H9 (cell line): ENCODE data around the gene FUCA1. TPM values are rescaled to one million over a fixed set of nuclear protein-coding genes. Genes with fewer than 3 reads are reported as not detected.

Experiments
- DNase-seq: peaks from one replicate; pipeline ENCODE4 v3.0.0-alpha.2; 2017
- H2AFZ ChIP-seq: one replicate; pipeline ENCODE4 v1.6.1; 2013; ENCODE audit warnings: mild to moderate bottlenecking, low read length, control low read depth, moderate library complexity
- H2AK5ac ChIP-seq: 2 replicates; pipeline ENCODE4 v1.6.1; 2013; ENCODE audit warnings: low read length, control low read depth, mixed read lengths; ENCODE audit not compliant: insufficient read length
- H2BK120ac ChIP-seq: one replicate; pipeline ENCODE4 v1.6.1; 2013; ENCODE audit warnings: low read depth, mild to moderate bottlenecking, low read length, control low read depth, inconsistent platforms; ENCODE audit not compliant: poor library complexity, severe bottlenecking
- H2BK12ac ChIP-seq: 2 replicates; pipeline ENCODE4 v1.6.1; 2013; ENCODE audit warnings: low read length, control low read depth, mixed read lengths, low read depth; ENCODE audit not compliant: insufficient read length
- H2BK15ac ChIP-seq: 2 replicates; pipeline ENCODE4 v1.6.1; 2013; ENCODE audit warnings: low read depth, low read length, control low read depth
- H2BK20ac ChIP-seq: one replicate; pipeline ENCODE4 v1.6.1; 2013; ENCODE audit warnings: low read depth, mild to moderate bottlenecking, low read length, control low read depth, inconsistent platforms; ENCODE audit not compliant: poor library complexity, severe bottlenecking
- H2BK5ac ChIP-seq: 2 replicates; pipeline ENCODE4 v1.6.1; 2013; ENCODE audit warnings: low read length, control low read depth, mixed read lengths; ENCODE audit not compliant: insufficient read length
- H3K14ac ChIP-seq: 2 replicates; pipeline ENCODE4 v1.6.1; 2013; ENCODE audit warnings: low read length, control low read depth; ENCODE audit not compliant: insufficient read depth
- H3K18ac ChIP-seq: 2 replicates; pipeline ENCODE4 v1.6.1; 2013; ENCODE audit warnings: low read depth, mild to moderate bottlenecking, mixed read lengths, low read length, control low read depth; ENCODE audit not compliant: insufficient read length
- H3K23ac ChIP-seq: 2 replicates; pipeline ENCODE4 v1.6.1; 2013; ENCODE audit warnings: low read length, control low read depth, mixed read lengths, low read depth; ENCODE audit not compliant: insufficient read length
- H3K23me2 ChIP-seq: 2 replicates; pipeline ENCODE4 v1.6.1; 2013; ENCODE audit warnings: low read depth, mild to moderate bottlenecking, mixed read lengths, low read length, control low read depth; ENCODE audit not compliant: insufficient read length, poor library complexity, severe bottlenecking
- H3K27ac ChIP-seq: 2 replicates; pipeline ENCODE4 v1.5.1; 2013; ENCODE audit warnings: low read length, control low read depth, mixed read lengths, low read depth; ENCODE audit not compliant: insufficient read length
- H3K27me3 ChIP-seq: 2 replicates; pipeline ENCODE4 v1.6.1; 2013; ENCODE audit warnings: low read length, control low read depth, inconsistent platforms; ENCODE audit not compliant: insufficient read depth
- H3K4ac ChIP-seq: 2 replicates; pipeline ENCODE4 v1.6.1; 2013; ENCODE audit warnings: low read depth, mild to moderate bottlenecking, control low read depth, inconsistent platforms, low read length, moderate library complexity
- H3K4me1 ChIP-seq: 2 replicates; pipeline ENCODE4 v1.6.1; 2013; ENCODE audit warnings: low read length, control low read depth, inconsistent platforms; ENCODE audit not compliant: insufficient read depth
- H3K4me2 ChIP-seq: 2 replicates; pipeline ENCODE4 v1.6.1; 2013; ENCODE audit warnings: low read length, control low read depth, mixed read lengths; ENCODE audit not compliant: insufficient read length, insufficient read depth
- H3K56ac ChIP-seq: 2 replicates; pipeline ENCODE4 v1.6.1; 2013; ENCODE audit warnings: low read depth, mild to moderate bottlenecking, mixed read lengths, low read length, control low read depth; ENCODE audit not compliant: insufficient read length
- H3K79me1 ChIP-seq: 2 replicates; pipeline ENCODE4 v1.6.1; 2013; ENCODE audit warnings: low read depth, mild to moderate bottlenecking, moderate library complexity, low read length, control low read depth, inconsistent platforms; ENCODE audit not compliant: insufficient read depth, poor library complexity, severe bottlenecking
- H3K79me2 ChIP-seq: 2 replicates; pipeline ENCODE4 v1.6.1; 2013; ENCODE audit warnings: low read length, control low read depth, inconsistent platforms; ENCODE audit not compliant: insufficient read depth
- H3K9ac ChIP-seq: 2 replicates; pipeline ENCODE4 v1.6.1; 2013; ENCODE audit warnings: low read length, control low read depth, mixed read lengths; ENCODE audit not compliant: insufficient read length; ENCODE audit errors: extremely low read depth
- H3K9me3 ChIP-seq: one replicate; pipeline ENCODE4 v1.6.1; 2013; ENCODE audit warnings: low read depth, low read length, inconsistent platforms; ENCODE audit not compliant: control insufficient read depth
- H3T11ph ChIP-seq: one replicate; pipeline ENCODE4 v1.6.1; 2013; ENCODE audit warnings: mild to moderate bottlenecking, low read length, control low read depth, inconsistent platforms
- H4K20me1 ChIP-seq: one replicate; pipeline ENCODE4 v1.6.1; 2013; ENCODE audit not compliant: control insufficient read depth, insufficient read length, insufficient read depth
- H4K5ac ChIP-seq: 2 replicates; pipeline ENCODE4 v1.6.1; 2013; ENCODE audit warnings: low read depth, mild to moderate bottlenecking, mixed read lengths, low read length, control low read depth; ENCODE audit not compliant: insufficient read length
- H4K8ac ChIP-seq: replicated peaks from 2 replicates; pipeline ENCODE4 v1.6.1; 2013; ENCODE audit warnings: low read length, control low read depth, mixed read lengths, low read depth; ENCODE audit not compliant: insufficient read length
- H4K91ac ChIP-seq: 2 replicates; pipeline ENCODE4 v1.6.1; 2013; ENCODE audit warnings: low read depth, mild to moderate bottlenecking, moderate library complexity, mixed read lengths, low read length, control low read depth; ENCODE audit not compliant: insufficient read length
- H3K27ac Mint-ChIP-seq, 3 experiments: 2 replicates in 2 of 3; 3 replicates in 1 of 3; pipeline ENCODE4 v1.8.0; 2020 to 2021; ENCODE audit warnings: mixed read lengths in 3 of 3, mild to moderate bottlenecking in 1 of 3, moderate library complexity in 1 of 3
- H3K27me3 Mint-ChIP-seq: 2 replicates; pipeline ENCODE4 v1.8.0; 2021; ENCODE audit warnings: low read depth, mild to moderate bottlenecking, moderate library complexity, mixed read lengths
- H3K36me3 Mint-ChIP-seq, 3 experiments: 2 replicates in 2 of 3; 3 replicates in 1 of 3; pipeline ENCODE4 v1.8.0; 2020 to 2021; ENCODE audit warnings: low read depth in 3 of 3, mixed read lengths in 3 of 3; ENCODE audit not compliant: insufficient read depth in 1 of 3
- H3K4me1 Mint-ChIP-seq, 2 experiments: 2 replicates each; pipeline ENCODE4 v1.8.0; 2020; ENCODE audit warnings: mixed read lengths in 2 of 2
- H3K4me3 Mint-ChIP-seq, 2 experiments: 2 replicates in 1 of 2; 3 replicates in 1 of 2; pipeline ENCODE4 v1.8.0; 2020 to 2021; ENCODE audit warnings: mild to moderate bottlenecking in 2 of 2, mixed read lengths in 2 of 2, moderate library complexity in 1 of 2
- H3K9me3 Mint-ChIP-seq, 2 experiments: 2 replicates in 1 of 2; 3 replicates in 1 of 2; pipeline ENCODE4 v1.8.0; 2020; ENCODE audit warnings: mild to moderate bottlenecking in 2 of 2, mixed read lengths in 2 of 2, moderate library complexity in 1 of 2
- WGBS: extraction: QIAGEN DNeasy Blood & Tissue Kit; methylation state at CpG from one replicate; pipeline ENCODE4 v1.1.7; 2013; ENCODE audit warnings: missing lambda C conversion rate, low lambda C conversion rate, mixed read lengths; ENCODE audit not compliant: insufficient read length; ENCODE audit errors: extremely low coverage; 5-methylcytosine and 5-hydroxymethylcytosine counted together
- total RNA-seq: library from RNA; stranded (reverse); gene quantifications from 2 replicates; pipeline ENCODE4 v1.2.1, GENCODE V29; 2021
- TF ChIP-seq, protein P1 (sequence below): fragments of 200-600 bp; sonication (generic); conservative IDR thresholded peaks from 3 replicates; pipeline ENCODE4 v1.8.0; 2021; ENCODE audit warnings: antibody characterized with exemption, mild to moderate bottlenecking

FUCA1 gene
- total RNA-seq, 1 experiment from 2014 or later: 9.1 TPM

DNA sequence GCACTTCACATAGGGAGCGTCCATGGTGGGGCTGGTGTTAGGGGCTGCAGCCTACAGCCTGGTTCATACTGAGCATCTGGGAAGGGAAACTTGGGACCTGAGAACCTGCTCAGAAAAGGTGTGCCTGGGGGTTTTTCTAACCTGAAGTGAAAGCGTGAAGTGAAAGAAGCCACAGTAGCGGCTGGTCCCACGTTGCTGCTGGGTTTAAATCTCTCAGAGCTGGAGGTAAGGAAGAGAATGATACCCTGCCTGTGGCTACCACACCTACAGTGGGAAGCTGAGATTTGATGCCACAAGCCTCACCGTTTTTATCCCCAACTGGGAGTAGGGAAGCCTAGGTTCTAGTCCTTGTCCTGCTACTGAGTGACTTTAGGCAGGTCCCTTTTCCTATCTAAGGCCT is 21.0 kb upstream of the FUCA1 start:
- Histone ChIP-seq H3K14ac (no peak overlapping the region), H2BK12ac (no peak overlapping the region), H4K91ac (no peak overlapping the region), H3K23me2 (no peaks in the 10 kb centered on the region), H4K8ac (no peak overlapping the region), H2BK15ac (no peak overlapping the region), H3K4ac (no peak overlapping the region), H2BK5ac (no peak overlapping the region), H2AK5ac (no peak overlapping the region), H2BK20ac (no peak overlapping the region), H3K27ac (no peak overlapping the region), H4K5ac (no peak overlapping the region), H2BK120ac (no peak overlapping the region), H3K18ac (no peak overlapping the region), H4K20me1 (no peaks in the 10 kb centered on the region), H3K9ac (no peak overlapping the region), H2AFZ (no peak overlapping the region), H3K4me1 (no peaks in the 10 kb centered on the region), H3K56ac (no peak overlapping the region), H3K79me2 (no peaks in the 10 kb centered on the region), H3K23ac (no peak overlapping the region), H3T11ph (no peak overlapping the region), H3K9me3 (no peaks in the 10 kb centered on the region), H3K4me2 (no peak overlapping the region), H3K27me3 (no peaks in the 10 kb centered on the region), H3K79me1 (no peaks in the 10 kb centered on the region)
- Mint-ChIP-seq H3K36me3 (no peaks in the 10 kb centered on the region), H3K27ac (no peak overlapping the region), H3K9me3 (no peaks in the 10 kb centered on the region), H3K4me3 (no peak overlapping the region), H3K27me3 (peaks cover 14% of the 10 kb centered on the region), H3K4me1 (no peaks in the 10 kb centered on the region)
- TF ChIP-seq, protein P1, sequence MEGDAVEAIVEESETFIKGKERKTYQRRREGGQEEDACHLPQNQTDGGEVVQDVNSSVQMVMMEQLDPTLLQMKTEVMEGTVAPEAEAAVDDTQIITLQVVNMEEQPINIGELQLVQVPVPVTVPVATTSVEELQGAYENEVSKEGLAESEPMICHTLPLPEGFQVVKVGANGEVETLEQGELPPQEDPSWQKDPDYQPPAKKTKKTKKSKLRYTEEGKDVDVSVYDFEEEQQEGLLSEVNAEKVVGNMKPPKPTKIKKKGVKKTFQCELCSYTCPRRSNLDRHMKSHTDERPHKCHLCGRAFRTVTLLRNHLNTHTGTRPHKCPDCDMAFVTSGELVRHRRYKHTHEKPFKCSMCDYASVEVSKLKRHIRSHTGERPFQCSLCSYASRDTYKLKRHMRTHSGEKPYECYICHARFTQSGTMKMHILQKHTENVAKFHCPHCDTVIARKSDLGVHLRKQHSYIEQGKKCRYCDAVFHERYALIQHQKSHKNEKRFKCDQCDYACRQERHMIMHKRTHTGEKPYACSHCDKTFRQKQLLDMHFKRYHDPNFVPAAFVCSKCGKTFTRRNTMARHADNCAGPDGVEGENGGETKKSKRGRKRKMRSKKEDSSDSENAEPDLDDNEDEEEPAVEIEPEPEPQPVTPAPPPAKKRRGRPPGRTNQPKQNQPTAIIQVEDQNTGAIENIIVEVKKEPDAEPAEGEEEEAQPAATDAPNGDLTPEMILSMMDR: no peak
- DNase-seq: no peak
- no CpG with 5 or more reads among the region's 5 CpGs for WGBS
